SKM-1 treated with dmso at 0.1 percent for 144 hours (cell line): ENCODE results near the gene EIF5AL1.
"Not testable (repeated sequence)": the region's sequence is repeated elsewhere in the genome, so short reads cannot be mapped to it uniquely, and the experiment has no call there.

Source experiments
- DNase-seq: peaks from one replicate; lab custom pipeline; 2025; ENCODE audit not compliant: unreplicated experiment; lab: John Stamatoyannopoulos, UW

The EIF5AL1 gene

GRCh38 chr10:79509306-79509933 is 2.9 kb upstream of the EIF5AL1 start:
- not testable (repeated sequence) for DNase-seq

DNA sequence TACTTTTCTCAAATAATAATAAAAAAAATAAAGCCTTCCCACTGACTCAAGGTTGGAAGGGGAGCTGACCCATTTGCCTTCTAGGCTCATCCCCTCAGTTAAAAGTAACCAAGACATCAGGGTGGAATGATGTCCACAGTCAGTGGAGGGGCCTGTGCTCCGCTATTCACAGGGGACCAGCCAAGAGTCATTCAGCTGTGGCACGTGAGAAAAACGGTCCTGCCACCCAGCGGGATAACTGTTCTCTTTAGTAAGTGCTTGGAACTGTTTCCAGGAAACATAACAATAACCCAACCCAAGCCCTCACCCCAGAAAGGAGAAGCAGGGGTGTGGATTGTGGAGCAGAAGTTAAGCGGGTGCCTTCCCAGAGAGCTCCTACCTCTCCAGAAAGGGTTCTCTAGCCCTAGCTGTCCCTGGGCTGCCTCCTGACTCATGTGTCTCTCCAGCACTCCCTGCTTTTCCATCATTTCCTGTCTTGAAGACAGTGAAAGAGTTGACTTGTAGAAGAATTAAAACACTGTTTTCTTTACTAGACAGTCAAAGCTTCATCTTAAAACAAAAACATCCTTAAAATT is 2.3 kb upstream of the EIF5AL1 start:
- peak; percentile 4 for DNase-seq

DNA sequence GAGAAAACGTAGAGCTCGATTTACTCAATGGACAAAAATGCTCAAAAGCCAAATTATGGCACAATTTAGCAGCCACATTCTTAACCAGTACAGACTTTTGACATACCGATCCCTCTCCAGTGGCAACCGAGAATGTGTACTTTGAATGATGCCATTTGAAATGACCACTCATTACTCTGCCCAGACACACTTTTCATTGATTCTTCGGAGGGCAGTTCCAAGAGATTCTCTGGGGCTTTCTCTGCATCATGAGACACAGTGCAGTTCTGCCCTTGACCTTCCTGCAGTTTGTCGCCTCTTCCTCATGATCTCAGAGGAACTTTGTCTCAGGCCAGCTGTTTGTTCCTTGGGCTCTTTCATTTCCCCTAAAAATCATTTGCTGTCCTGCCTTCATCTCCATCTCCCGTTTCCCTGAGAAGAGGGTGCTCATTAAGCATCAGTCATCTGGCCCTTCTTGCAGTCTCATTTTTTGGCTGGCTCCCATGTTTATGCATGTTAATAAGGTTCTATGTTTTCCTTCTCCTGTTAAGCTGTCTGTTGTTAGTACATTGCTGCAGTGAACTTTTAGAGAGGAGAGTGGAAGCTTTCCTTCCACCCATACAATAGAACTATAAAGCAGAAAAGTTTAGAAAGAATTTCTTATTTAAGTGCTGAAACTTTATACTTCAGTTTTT is 4.3 kb downstream of the EIF5AL1 start:
- not testable (repeated sequence) for DNase-seq

DNA sequence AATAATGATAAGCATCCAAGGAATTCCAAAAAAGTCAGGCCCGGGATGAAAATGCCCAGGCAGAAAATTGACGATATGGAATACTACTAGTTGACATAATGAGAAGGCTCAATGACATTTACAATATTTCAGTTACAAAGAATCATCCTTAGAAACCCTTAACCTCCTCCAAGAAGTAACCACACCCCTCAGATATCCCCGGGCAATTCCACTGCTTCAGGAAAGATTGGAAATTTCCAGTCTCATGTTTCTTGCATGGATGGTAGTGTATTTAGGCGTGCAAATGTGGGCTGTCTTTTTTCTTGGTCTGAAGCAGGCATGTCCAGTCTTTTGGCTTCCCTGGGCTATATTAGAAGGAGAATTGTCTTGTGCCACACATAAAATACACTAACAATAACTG is 5.2 kb downstream of the EIF5AL1 start:
- not testable (repeated sequence) for DNase-seq

- not testable (repeated sequence) for DNase-seq
Observed at GRCh38 chr10:79521751-79522150, 9.4 kb downstream of the EIF5AL1 start.

GRCh38 chr10:79522464-79522863 is 10.1 kb downstream of the EIF5AL1 start:
- not testable (repeated sequence) for DNase-seq

GRCh38 chr10:79523157-79523853 is 11.0 kb downstream of the EIF5AL1 start:
- not testable (repeated sequence) for DNase-seq

DNA sequence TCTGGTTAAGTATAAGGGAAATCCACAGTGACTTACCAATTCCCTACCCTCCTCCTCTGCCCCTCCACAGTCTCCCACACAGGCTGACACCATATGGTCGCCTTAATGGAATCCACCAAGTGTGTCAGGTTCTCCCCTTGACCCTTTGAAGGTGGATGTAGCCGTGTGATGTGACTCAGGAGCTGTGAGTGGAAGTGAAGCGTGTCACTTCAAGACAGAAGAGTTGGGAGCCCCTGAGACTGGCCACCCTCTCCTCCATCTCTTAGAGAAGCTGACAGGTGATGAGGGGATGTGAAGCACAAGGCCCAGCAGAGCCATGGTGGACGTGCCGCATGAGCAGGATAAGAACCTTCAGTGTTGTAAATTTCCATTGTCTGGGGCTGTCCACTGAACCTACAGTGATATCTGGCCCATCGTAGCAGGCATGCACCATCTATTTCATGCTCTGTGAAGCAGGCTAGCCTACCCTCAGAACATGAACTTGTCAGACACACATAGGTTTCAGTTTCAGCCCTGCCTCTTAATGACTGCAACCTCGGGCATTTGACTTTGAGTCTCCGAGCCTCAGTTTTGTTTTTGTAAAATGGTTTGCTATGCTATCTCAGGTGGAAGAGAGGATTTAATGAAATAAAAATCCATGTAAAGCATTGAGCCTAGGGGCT is 12.8 kb downstream of the EIF5AL1 start:
- not testable (repeated sequence) for DNase-seq

GRCh38 chr10:79528261-79528660 is 15.9 kb downstream of the EIF5AL1 start:
- not testable (repeated sequence) for DNase-seq

DNA sequence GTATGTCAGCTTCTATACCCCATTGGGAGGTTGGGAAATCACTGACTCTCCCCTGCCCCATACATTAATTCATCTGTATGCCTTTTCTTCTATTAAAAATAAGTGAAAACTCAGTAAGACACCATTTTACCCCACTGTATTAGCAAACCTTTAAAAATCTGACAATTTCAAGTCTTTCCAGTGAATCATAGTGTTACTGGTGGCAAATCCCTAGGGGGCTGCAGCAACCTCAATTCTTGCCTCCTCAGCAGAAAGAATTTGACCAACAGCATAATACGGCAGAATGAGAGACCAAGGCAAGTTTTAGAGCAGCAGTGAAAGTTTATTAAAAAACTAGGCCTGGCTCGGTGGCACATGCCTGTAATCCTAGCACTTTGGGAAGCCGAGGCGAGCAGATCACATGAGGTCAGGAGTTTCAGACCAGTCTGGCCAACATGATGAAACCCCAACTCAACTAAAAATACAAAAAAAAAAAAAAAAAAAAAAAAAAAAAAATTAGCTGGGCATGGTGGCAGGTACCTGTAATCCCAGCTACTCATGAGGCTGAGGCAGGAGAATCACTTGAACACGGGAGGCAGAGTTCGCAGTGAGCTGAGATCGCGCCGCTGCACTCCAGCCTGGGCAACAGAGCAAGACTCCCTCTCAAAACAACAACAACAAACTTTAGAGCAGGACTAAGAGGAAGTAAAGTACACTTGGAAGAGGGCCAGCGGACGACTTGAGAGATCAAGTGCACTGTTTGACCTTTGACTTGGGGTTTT is 21.0 kb downstream of the EIF5AL1 start:
- not testable (repeated sequence) for DNase-seq

- DNase-seq = not testable (repeated sequence)
Observed at GRCh38 chr10:79533903-79534175, 21.5 kb downstream of the EIF5AL1 start.

- DNase-seq = not testable (repeated sequence)
Observed at GRCh38 chr10:79538311-79538710, 26.0 kb downstream of the EIF5AL1 start.

GRCh38 chr10:79540930-79541329 is 28.6 kb downstream of the EIF5AL1 start:
- not testable (repeated sequence) for DNase-seq

DNA sequence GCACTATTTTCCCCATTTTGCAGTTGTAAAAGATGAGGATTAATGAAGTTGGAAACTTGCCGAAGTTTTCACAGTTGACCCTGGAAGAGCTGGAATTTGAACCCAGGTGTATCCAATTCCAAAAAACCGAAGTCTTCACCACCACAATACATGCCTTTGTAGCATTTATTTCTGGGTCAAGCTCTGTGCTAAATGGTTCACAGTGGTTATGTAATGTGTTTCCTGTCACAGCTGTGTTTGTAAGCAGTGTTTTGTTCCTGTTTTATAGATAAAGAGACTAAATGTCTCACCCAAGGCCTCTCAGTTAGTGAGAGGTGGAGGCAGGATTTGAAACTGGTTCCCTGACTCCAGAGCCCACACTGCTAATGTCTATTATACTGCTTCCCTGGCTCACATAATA is 30.3 kb downstream of the EIF5AL1 start:
- peak; percentile 49 for DNase-seq

GRCh38 chr10:79544408-79544807 is 32.1 kb downstream of the EIF5AL1 start:
- not testable (repeated sequence) for DNase-seq

GRCh38 chr10:79544926-79545659 is 32.8 kb downstream of the EIF5AL1 start:
- DNase-seq = not testable (repeated sequence)

DNA sequence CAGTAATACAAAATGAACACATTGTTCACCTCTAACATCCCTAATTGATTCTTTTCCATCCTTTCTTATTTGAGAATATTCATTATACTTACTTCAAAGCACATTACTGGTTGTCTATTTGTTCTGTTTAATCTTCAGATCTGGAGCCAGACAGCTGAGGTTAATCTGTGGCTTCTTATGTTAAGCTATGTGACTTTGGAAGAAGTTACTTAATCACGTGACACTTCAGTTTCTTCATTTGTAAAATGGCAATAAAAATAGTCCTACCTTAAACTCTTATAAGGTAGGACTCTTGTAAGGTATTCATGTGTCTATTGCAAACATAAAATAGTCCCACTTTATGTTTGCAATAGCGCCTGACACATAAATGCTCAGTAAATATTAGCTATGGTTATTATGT is 34.8 kb downstream of the EIF5AL1 start:
- not testable (repeated sequence) for DNase-seq

GRCh38 chr10:79547973-79548372 is 35.6 kb downstream of the EIF5AL1 start:
- no peak for DNase-seq

DNA sequence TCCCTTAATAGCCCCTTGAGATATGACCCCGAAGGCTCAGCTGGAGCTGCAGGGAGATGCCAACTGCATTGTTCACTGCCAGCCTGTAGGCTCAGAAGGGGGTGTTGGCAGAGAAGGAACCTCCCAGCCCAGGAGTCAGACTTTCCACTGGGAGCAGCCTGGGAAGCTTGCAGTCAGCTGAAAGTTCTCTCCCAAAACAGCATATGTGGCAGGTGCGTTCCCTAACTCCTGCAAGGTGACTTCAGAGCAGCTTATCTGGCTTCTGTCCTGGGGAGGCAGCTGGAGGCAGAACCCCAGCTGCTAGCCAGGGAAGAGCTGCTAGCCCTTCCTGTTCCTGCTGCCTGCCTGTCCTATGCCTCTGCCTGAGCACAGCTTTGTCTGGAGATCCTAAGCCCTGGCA is 39.8 kb downstream of the EIF5AL1 start:
- DNase-seq = no peak
